Breast epithelium (tissue), 4 donors: ENCODE results near the gene STIM1. TPM values are rescaled to one million over a fixed set of nuclear protein-coding genes. Genes with fewer than 3 reads are reported as not detected.

ENCODE experiments used
- DNase-seq, 2 donors: peaks; one replicate each; pipeline ENCODE4 v3.0.0-alpha.2; 2019; ENCODE audit warnings: low spot score in 2 of 2
- H3K27ac ChIP-seq, 2 donors: fragments of 200-600 bp; sonication (generic) in 1 of 2; one replicate each; pipeline ENCODE4 v1.5.1; 2016 to 2019; ENCODE audit warnings: mild to moderate bottlenecking in 1 of 2
- H3K27me3 ChIP-seq, 2 donors: fragments of 200-600 bp; sonication (generic) in 1 of 2; one replicate each; pipeline versions ENCODE4 v1.5.1 to v1.6.0; 2017 to 2019; ENCODE audit warnings: control low read depth in 1 of 2, mild to moderate bottlenecking in 1 of 2
- H3K36me3 ChIP-seq: fragments of 200-600 bp; one replicate; pipeline ENCODE4 v1.5.1; 2019
- H3K4me1 ChIP-seq, 2 donors: fragments of 200-600 bp; sonication (generic); one replicate each; pipeline ENCODE4 v1.5.1; 2016 to 2019; ENCODE audit warnings: control low read depth in 1 of 2
- H3K4me3 ChIP-seq, 3 donors: fragments of 200-600 bp; sonication (generic); 1 replicate in 2 of 3; 2 replicates in 1 of 3; pipeline ENCODE4 v1.5.1; 2016 to 2019; ENCODE audit warnings: mild to moderate bottlenecking in 3 of 3, moderate library complexity in 2 of 3
- H3K9me3 ChIP-seq, 2 donors: fragments of 200-600 bp; sonication (generic) in 1 of 2; one replicate each; pipeline ENCODE4 v1.5.1; 2016 to 2019; ENCODE audit warnings: control low read depth in 1 of 2
- POLR2A ChIP-seq: fragments of 450-650 bp; IDR thresholded peaks from one replicate; pipeline ENCODE4 v1.6.1; 2016; ENCODE audit warnings: antibody characterized with exemption, mild to moderate bottlenecking, moderate library complexity
- POLR2AphosphoS5 ChIP-seq, 3 donors: sonication (generic); formaldehyde crosslinking; IDR thresholded peaks; one replicate each; pipeline ENCODE4 v1.6.1; 2017; ENCODE audit warnings: antibody characterized with exemption in 3 of 3
- intact Hi-C: fragments of 100-400 bp; cut with DNase I; formaldehyde crosslinking; loops from one replicate; pipeline ENCODE4 v1.15.1; 2023; ENCODE audit warnings: low total_unique reads
- total RNA-seq, 3 donors: library from RNA; depleted of rRNA; stranded (reverse); fragments of >200 nt; gene quantifications; one replicate each; pipeline ENCODE4 v1.1.0, GENCODE V29; 2016
- TF ChIP-seq, protein P1 (sequence below), 3 donors: fragments of 450-650 bp; IDR thresholded peaks; one replicate each; pipeline ENCODE4 v1.5.1; 2016 to 2017; ENCODE audit warnings: antibody characterized with exemption in 3 of 3, mild to moderate bottlenecking in 3 of 3, moderate library complexity in 3 of 3

Gene STIM1
- total RNA-seq, 3 donors from 2014 or later: 44.2 to 68.2 (median 47.9) TPM

- intact Hi-C loops: no loop called here
- no peaks in the 10 kb centered on the region for H3K9me3 ChIP-seq
- TF ChIP-seq POLR2AphosphoS5 (IDR thresholded peaks at IDR 0.05): no peak
- no peak for TF ChIP-seq POLR2A
- TF ChIP-seq, protein P1, sequence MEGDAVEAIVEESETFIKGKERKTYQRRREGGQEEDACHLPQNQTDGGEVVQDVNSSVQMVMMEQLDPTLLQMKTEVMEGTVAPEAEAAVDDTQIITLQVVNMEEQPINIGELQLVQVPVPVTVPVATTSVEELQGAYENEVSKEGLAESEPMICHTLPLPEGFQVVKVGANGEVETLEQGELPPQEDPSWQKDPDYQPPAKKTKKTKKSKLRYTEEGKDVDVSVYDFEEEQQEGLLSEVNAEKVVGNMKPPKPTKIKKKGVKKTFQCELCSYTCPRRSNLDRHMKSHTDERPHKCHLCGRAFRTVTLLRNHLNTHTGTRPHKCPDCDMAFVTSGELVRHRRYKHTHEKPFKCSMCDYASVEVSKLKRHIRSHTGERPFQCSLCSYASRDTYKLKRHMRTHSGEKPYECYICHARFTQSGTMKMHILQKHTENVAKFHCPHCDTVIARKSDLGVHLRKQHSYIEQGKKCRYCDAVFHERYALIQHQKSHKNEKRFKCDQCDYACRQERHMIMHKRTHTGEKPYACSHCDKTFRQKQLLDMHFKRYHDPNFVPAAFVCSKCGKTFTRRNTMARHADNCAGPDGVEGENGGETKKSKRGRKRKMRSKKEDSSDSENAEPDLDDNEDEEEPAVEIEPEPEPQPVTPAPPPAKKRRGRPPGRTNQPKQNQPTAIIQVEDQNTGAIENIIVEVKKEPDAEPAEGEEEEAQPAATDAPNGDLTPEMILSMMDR (IDR thresholded peaks at IDR 0.05): no peak
- no peaks in the 10 kb centered on the region for H3K27me3 ChIP-seq
- H3K27ac ChIP-seq: peak overlapping the region in 1 of 2 donors; percentile 20
- peaks cover 0 to 10% of the 10 kb centered on the region in 2 donors for H3K4me1 ChIP-seq
- no peak overlapping the region for H3K4me3 ChIP-seq
- DNase-seq: no peak
- no peaks in the 10 kb centered on the region for H3K36me3 ChIP-seq
Measured at GRCh38 chr11:3835751-3836150, 19.7 kb upstream of the STIM1 start.

GRCh38 chr11:3836903-3837302 is 18.6 kb upstream of the STIM1 start:
- DNase-seq: no peak
- no peaks in the 10 kb centered on the region for H3K27me3 ChIP-seq
- no peaks in the 10 kb centered on the region for H3K9me3 ChIP-seq
- no peaks in the 10 kb centered on the region for H3K36me3 ChIP-seq
- TF ChIP-seq, protein P1 (IDR thresholded peaks at IDR 0.05): no peak
- no peak for TF ChIP-seq POLR2AphosphoS5 (IDR thresholded peaks at IDR 0.05)
- no peak for TF ChIP-seq POLR2A
- peak overlapping the region in 1 of 2 donors; percentile 33 for H3K27ac ChIP-seq
- peaks cover 0 to 10% of the 10 kb centered on the region in 2 donors for H3K4me1 ChIP-seq
- H3K4me3 ChIP-seq: no peak overlapping the region
- intact Hi-C loops: no loop called here

DNA sequence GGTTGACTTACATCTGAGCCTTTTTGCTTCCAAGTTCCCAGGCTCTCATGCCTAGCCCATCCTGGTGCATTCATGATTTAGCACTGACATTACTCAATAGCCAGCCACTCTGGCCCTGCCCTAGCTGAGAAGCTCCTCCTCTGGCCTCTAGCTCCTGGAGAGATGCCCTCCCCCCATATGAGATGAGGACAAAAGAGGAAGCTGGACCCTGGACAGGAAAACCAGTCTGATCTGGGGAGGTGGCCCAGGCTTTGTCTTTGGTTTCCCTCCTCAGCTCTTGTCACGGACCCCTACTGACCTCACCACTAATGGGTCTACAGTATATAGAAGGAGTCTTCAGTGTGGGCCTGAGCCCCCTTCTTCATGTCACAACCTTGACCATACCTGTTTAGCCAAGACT is 17.7 kb upstream of the STIM1 start:
- peak overlapping the region in 1 of 2 donors; percentile 33 for H3K27ac ChIP-seq

GRCh38 chr11:3838504-3838903 is 17.0 kb upstream of the STIM1 start:
- intact Hi-C loops: no loop called here
- peaks cover 0 to 10% of the 10 kb centered on the region in 2 donors for H3K4me1 ChIP-seq
- no peak for DNase-seq

More for the DNA sequence above, 17.7 kb upstream of the STIM1 start:
- TF ChIP-seq POLR2A (no peak), POLR2AphosphoS5 (IDR thresholded peaks at IDR 0.05) (no peak)
- TF ChIP-seq, protein P1 (IDR thresholded peaks at IDR 0.05): no peak
- Histone ChIP-seq H3K27me3 (no peaks in the 10 kb centered on the region), H3K4me1 (peaks cover 0 to 10% of the 10 kb centered on the region in 2 donors), H3K4me3 (no peak overlapping the region), H3K36me3 (no peaks in the 10 kb centered on the region), H3K9me3 (no peaks in the 10 kb centered on the region)
- intact Hi-C loops: no loop called here
- DNase-seq: no peak

More at GRCh38 chr11:3838504-3838903, 17.0 kb upstream of the STIM1 start:
- H3K27ac ChIP-seq: peak overlapping the region in 1 of 2 donors; percentile 6
- TF ChIP-seq POLR2AphosphoS5 (IDR thresholded peaks at IDR 0.05) (no peak), POLR2A (no peak)
- TF ChIP-seq, protein P1 (IDR thresholded peaks at IDR 0.05): no peak
- no peak overlapping the region for H3K4me3 ChIP-seq
- H3K27me3 ChIP-seq: no peaks in the 10 kb centered on the region
- no peaks in the 10 kb centered on the region for H3K36me3 ChIP-seq
- no peaks in the 10 kb centered on the region for H3K9me3 ChIP-seq
